ACC112 (cell line): Measurements from ENCODE around the gene JPH3.

Experiments used
- H2AFZ ChIP-seq: fragments of 200-600 bp; sonication (generic); one replicate; pipeline ENCODE4 v1.6.0; 2017; ENCODE audit warnings: antibody characterized with exemption, low read length; ENCODE audit not compliant: unreplicated experiment
- H3K27ac ChIP-seq: fragments of 200-600 bp; sonication (generic); 2 replicates; pipeline ENCODE4 v1.5.1; 2014; ENCODE audit warnings: low read depth, mild to moderate bottlenecking, antibody characterized with exemption, low read length, moderate library complexity
- H3K27me3 ChIP-seq: fragments of 200-600 bp; sonication (generic); 2 replicates; pipeline ENCODE4 v1.6.1; 2014; ENCODE audit warnings: mild to moderate bottlenecking, antibody characterized with exemption, low read length, moderate library complexity, mixed read lengths; ENCODE audit not compliant: insufficient read depth
- H3K36me3 ChIP-seq: fragments of 200-600 bp; sonication (generic); 2 replicates; pipeline ENCODE4 v1.6.1; 2016; ENCODE audit warnings: mild to moderate bottlenecking, antibody characterized with exemption, low read length, moderate library complexity, mixed read lengths; ENCODE audit not compliant: insufficient read depth
- H3K4me1 ChIP-seq: fragments of 200-600 bp; sonication (generic); one replicate; pipeline ENCODE4 v1.6.1; 2016; ENCODE audit warnings: low read length, mixed read lengths; ENCODE audit not compliant: insufficient read depth, unreplicated experiment, control insufficient read depth
- H3K4me3 ChIP-seq: fragments of 200-600 bp; sonication (generic); 2 replicates; pipeline ENCODE4 v1.5.1; 2014; ENCODE audit warnings: mild to moderate bottlenecking, low read depth, low read length
- H3K79me2 ChIP-seq: fragments of 200-600 bp; sonication (generic); one replicate; pipeline ENCODE4 v1.6.0; 2016; ENCODE audit warnings: low read length; ENCODE audit not compliant: control insufficient read depth, unreplicated experiment, insufficient read depth

JPH3 gene

DNA sequence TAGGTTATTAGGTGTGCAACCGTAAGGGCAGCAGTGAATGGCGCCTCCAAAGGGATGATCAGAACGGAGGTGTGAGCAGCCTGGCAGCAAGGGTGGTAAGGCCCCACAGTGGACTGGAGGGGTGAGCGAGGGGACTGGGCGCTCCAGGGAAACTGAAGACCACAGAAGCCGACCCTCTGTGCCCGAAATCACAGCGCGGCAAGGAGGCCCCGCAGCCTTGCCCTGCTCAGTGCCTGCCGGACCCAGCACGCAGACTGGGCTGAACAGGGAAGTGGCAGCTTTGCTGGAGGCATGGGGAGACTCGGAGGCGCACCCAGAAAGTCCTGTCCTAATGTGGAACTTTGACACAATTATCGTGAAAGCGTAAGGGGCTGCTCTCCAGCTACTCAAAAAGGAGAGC is 125.0 kb downstream of the JPH3 start:
- no peaks in the 10 kb centered on the region for H3K4me1 ChIP-seq
- H3K27ac ChIP-seq = no peak overlapping the region
- no peaks in the 10 kb centered on the region for H3K36me3 ChIP-seq
- no peak overlapping the region for H3K4me3 ChIP-seq
- H2AFZ ChIP-seq = no peak overlapping the region
- H3K27me3 ChIP-seq = no peaks in the 10 kb centered on the region
- no peaks in the 10 kb centered on the region for H3K79me2 ChIP-seq

DNA sequence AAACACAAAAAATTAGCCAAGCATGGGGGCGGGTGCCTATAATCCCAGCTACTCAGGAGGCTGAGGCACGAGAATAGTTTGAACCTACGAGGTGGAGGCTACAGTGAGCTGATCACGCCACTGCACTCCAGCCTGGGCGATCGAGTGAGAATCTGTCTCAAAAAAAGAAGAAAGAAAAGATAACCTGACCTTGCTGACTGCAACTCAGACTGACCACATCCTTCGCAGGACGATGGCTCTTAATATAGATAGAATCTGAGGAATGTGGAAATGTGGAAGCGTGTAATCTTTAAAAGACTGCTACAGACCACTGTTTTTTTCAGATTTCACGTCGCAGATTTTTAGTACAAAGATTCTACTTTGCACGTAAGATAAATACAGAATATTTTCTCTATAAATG is 125.7 kb downstream of the JPH3 start:
- Histone ChIP-seq H3K27me3 (no peaks in the 10 kb centered on the region), H3K4me1 (no peaks in the 10 kb centered on the region), H3K36me3 (no peaks in the 10 kb centered on the region), H3K4me3 (no peak overlapping the region), H3K27ac (no peak overlapping the region), H3K79me2 (no peaks in the 10 kb centered on the region), H2AFZ (no peak overlapping the region)

DNA sequence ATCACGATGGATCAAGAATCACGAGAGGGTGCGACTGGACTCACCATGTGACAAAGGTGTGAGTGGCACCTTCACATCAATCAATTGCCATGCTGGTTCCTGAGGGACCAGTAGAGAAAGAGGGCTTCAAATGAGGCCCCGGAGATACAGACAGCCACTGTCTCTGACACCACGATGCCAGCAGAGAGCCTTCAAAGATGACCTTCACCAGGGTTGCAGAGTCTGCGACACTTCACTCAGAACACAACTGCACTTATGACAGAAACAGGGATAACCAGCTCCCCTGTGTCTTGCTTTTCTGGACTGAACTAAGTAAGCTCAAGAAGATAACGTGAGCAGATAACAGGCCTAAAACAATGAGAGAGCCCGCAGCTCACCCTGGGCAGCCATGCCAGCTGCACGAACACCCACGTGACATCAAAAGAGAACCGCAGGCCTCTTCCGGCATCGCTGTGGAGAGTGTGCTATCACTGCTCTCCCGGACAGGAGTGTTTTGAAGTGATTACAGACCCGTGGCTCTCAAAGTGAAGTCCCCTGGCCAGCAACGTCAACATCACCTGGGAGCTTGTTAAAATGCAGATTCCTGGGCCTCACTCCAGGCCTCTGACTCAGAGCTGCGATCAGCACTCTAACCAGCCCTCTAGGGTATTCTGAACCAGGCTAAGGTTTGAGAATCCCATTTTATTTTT is 127.1 kb downstream of the JPH3 start:
- Histone ChIP-seq H3K27ac (no peak overlapping the region), H2AFZ (no peak overlapping the region), H3K79me2 (no peaks in the 10 kb centered on the region), H3K36me3 (no peaks in the 10 kb centered on the region), H3K4me3 (no peak overlapping the region), H3K27me3 (no peaks in the 10 kb centered on the region), H3K4me1 (no peaks in the 10 kb centered on the region)

DNA sequence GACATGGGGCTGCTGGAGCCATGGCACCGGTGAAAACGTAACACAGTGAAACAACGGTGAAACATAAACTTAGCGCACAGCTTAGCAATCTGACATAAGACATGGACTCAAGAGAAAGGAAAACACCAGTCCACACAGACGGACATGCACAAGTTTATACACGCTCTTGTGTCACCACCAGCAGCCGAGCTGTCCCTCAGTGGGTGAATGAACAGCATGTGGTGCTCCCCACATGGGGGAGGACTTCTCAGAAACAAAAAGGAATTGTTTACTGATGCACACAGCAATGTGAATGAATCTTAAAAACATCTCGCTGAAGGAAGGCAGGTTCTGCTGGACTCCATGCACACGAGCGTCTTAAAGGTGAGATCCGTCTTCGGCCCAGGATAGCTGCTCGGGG is 129.3 kb downstream of the JPH3 start:
- H3K79me2 ChIP-seq = peaks cover 2% of the 10 kb centered on the region
- no peak overlapping the region for H3K27ac ChIP-seq
- H3K36me3 ChIP-seq = no peaks in the 10 kb centered on the region
- no peak overlapping the region for H2AFZ ChIP-seq
- H3K4me3 ChIP-seq = no peak overlapping the region
- no peaks in the 10 kb centered on the region for H3K4me1 ChIP-seq
- no peaks in the 10 kb centered on the region for H3K27me3 ChIP-seq

DNA sequence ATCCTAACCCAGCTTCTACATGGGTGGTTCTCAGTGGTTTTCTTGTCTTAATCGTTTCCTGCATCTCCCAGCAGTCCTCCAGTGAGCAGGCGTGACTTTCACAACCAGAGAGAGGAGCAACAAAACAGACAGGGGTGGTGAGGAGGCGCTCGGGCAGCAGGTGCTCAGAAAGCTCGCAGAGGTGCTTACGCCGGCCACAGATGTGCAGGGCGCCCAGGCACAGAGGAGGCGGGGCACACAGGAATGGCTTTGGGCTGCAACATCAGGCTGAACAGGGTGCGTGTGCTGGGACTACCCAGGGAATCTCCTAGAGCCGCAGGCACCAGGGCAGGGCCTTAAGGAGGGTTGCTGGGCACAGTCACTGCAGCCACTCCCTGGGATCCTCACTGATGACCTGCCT is 130.9 kb downstream of the JPH3 start:
- H3K79me2 ChIP-seq = peaks cover 2% of the 10 kb centered on the region
- H2AFZ ChIP-seq = no peak overlapping the region
- no peak overlapping the region for H3K4me3 ChIP-seq
- H3K4me1 ChIP-seq = no peaks in the 10 kb centered on the region
- no peak overlapping the region for H3K27ac ChIP-seq
- H3K27me3 ChIP-seq = no peaks in the 10 kb centered on the region
- no peaks in the 10 kb centered on the region for H3K36me3 ChIP-seq

DNA sequence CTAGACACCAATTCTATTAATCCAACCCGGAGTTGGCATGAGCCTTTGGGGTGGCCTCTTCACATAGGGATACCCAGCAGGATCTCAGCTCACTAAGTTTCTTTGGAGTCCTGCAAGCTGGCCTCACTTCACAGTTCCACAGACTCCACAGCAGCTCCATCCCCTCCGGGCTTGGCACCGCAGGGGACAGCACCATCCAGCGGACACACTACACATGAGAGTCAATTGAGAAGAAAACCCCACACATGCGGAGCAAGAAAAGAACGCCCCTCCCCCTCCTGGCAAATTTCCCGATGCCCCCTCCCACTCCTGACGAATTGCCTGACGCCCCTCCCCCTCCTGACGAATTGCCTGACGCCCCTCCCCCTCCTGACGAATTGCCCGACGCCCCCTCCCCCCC is 132.3 kb downstream of the JPH3 start:
- Histone ChIP-seq H3K27me3 (no peaks in the 10 kb centered on the region), H3K4me3 (no peak overlapping the region), H3K36me3 (no peaks in the 10 kb centered on the region), H3K4me1 (no peaks in the 10 kb centered on the region), H2AFZ (no peak overlapping the region), H3K79me2 (peaks cover 2% of the 10 kb centered on the region), H3K27ac (no peak overlapping the region)

DNA sequence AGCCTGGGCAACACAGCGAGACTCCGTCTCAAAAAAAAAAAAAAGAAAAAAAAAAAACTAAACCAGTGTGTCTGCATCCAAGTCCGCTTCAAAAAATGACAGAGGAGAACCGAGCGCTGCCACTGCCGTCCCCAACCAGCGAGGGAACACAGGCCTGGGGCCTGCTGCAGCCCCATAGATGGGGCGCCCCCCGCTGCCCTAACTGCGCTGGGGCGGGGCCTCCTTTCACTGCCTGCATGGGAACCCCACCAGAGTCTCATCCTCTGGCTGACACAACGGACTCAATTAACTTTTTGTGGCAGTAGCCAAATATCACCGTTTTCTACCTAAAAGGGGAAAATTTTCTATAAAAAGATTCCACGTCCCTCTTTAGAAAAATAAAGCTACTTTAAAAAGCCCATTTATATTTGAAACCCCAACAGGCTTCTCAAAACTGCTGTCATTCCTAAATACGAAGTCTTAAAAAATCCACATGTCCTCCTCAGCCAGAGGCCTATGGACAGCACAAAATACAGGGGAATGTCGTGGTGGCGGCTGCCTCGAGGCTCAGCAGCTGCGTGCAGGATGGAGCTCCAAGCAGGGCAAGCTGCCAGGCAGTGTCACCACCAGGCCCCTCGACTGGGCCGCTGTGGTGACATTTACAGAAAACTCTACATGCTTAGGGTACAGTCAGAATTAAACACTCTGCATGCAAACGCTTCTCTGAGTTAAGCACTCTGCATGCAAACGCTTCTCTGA is 133.1 kb downstream of the JPH3 start:
- Histone ChIP-seq H3K79me2 (peaks cover 2% of the 10 kb centered on the region), H3K4me3 (no peak overlapping the region), H3K4me1 (no peaks in the 10 kb centered on the region)

DNA sequence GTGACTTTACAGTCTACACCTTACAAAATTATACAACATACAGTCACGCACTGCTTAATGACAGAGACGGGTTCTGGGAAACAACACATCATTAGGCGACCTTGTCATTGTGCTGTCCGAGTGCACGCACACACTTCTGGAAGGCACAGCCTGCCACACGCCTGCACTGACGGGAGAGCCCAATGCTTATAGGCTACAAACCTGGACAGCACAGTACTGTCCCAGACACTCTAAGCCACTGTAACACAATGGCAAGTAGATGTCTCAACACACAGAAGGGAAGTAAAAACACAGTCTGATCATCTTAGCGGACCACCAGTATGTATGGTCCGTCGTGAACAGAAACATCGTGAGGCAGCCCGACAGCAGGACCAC is 133.7 kb downstream of the JPH3 start:
- peaks cover 2% of the 10 kb centered on the region for H3K79me2 ChIP-seq

More for the DNA sequence above, 133.1 kb downstream of the JPH3 start:
- Histone ChIP-seq H3K36me3 (no peaks in the 10 kb centered on the region), H2AFZ (no peak overlapping the region), H3K27ac (no peak overlapping the region), H3K27me3 (no peaks in the 10 kb centered on the region)

DNA sequence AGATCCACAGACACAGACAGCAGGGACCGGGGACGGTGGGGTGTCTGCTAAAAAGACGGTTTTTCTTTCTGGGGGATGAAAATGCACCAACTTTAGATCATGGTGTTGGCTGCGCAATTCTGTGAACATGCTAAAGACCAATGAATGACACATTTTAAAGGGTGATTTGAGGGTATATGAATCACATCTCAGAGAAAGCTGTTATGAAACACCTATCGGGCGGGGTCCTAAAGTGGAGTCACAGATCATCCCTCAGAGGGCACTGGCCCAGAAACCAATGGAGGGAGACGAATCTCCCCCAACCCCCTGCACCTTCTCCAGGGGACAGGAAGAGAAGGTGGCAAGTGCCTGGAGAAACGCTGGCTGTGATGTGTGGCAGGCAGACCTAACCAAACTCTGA is 137.5 kb downstream of the JPH3 start:
- Histone ChIP-seq H3K36me3 (no peaks in the 10 kb centered on the region), H2AFZ (no peak overlapping the region), H3K4me1 (no peaks in the 10 kb centered on the region), H3K4me3 (no peak overlapping the region), H3K27ac (no peak overlapping the region), H3K79me2 (no peaks in the 10 kb centered on the region), H3K27me3 (no peaks in the 10 kb centered on the region)

More for the DNA sequence above, 133.7 kb downstream of the JPH3 start:
- H2AFZ ChIP-seq = no peak overlapping the region
- no peaks in the 10 kb centered on the region for H3K4me1 ChIP-seq
- no peak overlapping the region for H3K4me3 ChIP-seq
- no peaks in the 10 kb centered on the region for H3K27me3 ChIP-seq
- H3K27ac ChIP-seq = no peak overlapping the region
- H3K36me3 ChIP-seq = no peaks in the 10 kb centered on the region

DNA sequence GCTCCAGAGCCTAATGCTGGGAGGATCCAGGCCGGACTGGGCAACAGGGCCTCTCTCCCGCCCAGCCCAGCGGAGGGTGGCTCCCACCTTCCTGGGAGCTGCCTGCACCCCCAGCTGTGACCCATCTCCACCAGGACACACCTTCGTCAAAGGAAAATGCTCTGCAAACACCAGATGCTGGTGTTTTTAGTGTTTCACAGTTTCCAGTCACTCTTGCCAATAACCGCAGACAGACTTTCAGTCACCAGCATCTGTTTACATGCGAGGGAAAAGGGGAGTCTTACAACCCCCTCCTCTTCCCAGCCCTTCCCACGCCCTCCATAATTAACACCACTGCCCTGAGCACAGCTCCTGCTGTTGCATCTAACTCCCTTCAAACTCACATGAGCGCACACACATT is 138.1 kb downstream of the JPH3 start:
- no peaks in the 10 kb centered on the region for H3K4me1 ChIP-seq
- no peaks in the 10 kb centered on the region for H3K79me2 ChIP-seq
- no peaks in the 10 kb centered on the region for H3K36me3 ChIP-seq
- H2AFZ ChIP-seq = no peak overlapping the region
- H3K4me3 ChIP-seq = no peak overlapping the region
- no peak overlapping the region for H3K27ac ChIP-seq
- H3K27me3 ChIP-seq = no peaks in the 10 kb centered on the region

DNA sequence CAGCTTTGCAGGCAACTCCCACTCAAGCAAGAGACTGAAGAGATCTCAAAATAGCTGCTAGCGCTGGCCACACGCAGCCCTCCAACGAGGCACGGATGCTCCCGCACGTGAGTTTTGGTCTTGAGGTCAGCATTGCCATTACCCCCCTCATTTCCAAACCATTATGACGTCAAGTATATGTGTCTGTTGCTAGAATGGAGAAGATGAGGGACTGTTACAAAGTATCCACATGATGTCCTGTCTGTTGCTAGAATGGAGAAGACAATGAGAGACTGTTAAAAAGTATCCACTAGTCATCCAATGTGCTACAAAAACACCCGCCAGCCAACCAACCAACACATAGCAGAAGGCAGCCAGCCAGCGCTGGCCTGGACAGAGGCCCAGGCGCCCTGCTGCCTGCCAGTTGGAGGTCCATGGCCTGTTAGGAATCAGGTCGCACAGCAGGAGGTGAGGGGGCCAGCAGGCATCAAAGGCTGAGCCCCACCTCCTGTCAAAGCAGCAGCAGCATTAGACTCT is 138.7 kb downstream of the JPH3 start:
- Histone ChIP-seq H3K27me3 (no peaks in the 10 kb centered on the region), H3K36me3 (no peaks in the 10 kb centered on the region), H2AFZ (no peak overlapping the region), H3K4me3 (no peak overlapping the region), H3K27ac (no peak overlapping the region), H3K4me1 (no peaks in the 10 kb centered on the region), H3K79me2 (no peaks in the 10 kb centered on the region)
